A549 (cell line): ENCODE data around the gene C1orf115.

Source experiments
- CHD2 ChIP-seq: fragments of 150-350 bp; IDR thresholded peaks from 2 replicates; pipeline ENCODE4 v1.6.1; 2014; ENCODE audit warnings: low read length; ENCODE audit not compliant: partially characterized antibody
- JUNB ChIP-seq: fragments of >200 bp; sonication (Bioruptor Twin); formaldehyde crosslinking; IDR thresholded peaks from 2 replicates; pipeline ENCODE4 v1.6.1; 2016
- POLR2A ChIP-seq: IDR thresholded peaks from 2 replicates; pipeline ENCODE4 v1.6.1; 2012; ENCODE audit warnings: mild to moderate bottlenecking, low read length

DNA sequence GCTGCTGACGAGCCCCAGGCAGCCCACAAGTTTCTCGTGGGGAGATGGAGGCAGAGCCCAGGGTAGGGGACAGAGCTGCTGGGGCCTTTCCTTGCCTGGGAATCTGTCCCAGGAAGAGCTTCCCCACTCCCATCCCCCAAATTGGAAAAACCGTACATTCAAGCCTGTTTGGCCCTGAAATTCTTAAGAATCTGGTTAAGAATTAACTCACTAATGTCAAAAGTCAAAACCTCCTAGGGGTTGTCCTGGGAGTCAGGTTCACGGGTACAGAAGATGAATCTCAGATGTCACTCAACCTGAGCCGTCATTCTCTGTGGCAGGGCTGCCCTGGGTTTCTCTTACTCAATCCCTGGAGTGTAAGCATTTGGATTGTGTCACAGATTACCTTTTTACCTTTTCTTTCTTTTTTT, 8.4 kb downstream of the C1orf115 start:
- TF ChIP-seq POLR2A = no peak
- TF ChIP-seq JUNB = no peak
- no peak for TF ChIP-seq CHD2
